Peyer's patch (tissue), 4 donors: ENCODE measurements around the gene CDRT4. TPM values are rescaled to one million over a fixed set of nuclear protein-coding genes. Genes with fewer than 3 reads are reported as not detected.

Experiments
- DNase-seq, 3 donors: peaks; one replicate each; pipeline ENCODE4 v3.0.0-alpha.2; 2017 to 2019
- H3K27ac ChIP-seq, 4 donors: fragments of 200-600 bp; sonication (generic); one replicate each; pipeline ENCODE4 v1.5.1; 2016 to 2019
- H3K27me3 ChIP-seq, 2 donors: fragments of 200-600 bp; sonication (generic); one replicate each; pipeline ENCODE4 v1.5.1; 2019
- H3K36me3 ChIP-seq, 3 donors: fragments of 200-600 bp; sonication (generic); one replicate each; pipeline ENCODE4 v1.5.1; 2016 to 2019
- H3K4me1 ChIP-seq, 4 donors: fragments of 200-600 bp; sonication (generic); one replicate each; pipeline ENCODE4 v1.5.1; 2016 to 2019
- H3K4me3 ChIP-seq, 4 donors: fragments of 200-600 bp; sonication (generic); 1 replicate in 3 of 4; 2 replicates in 1 of 4; pipeline ENCODE4 v1.5.1; 2016 to 2019; ENCODE audit warnings: mild to moderate bottlenecking in 1 of 4
- H3K9me3 ChIP-seq, 4 donors: fragments of 200-600 bp; sonication (generic); one replicate each; pipeline ENCODE4 v1.5.1; 2016 to 2019; ENCODE audit warnings: mild to moderate bottlenecking in 1 of 4
- POLR2A ChIP-seq, 2 donors: fragments of 450-650 bp; IDR thresholded peaks; one replicate each; pipeline ENCODE4 v1.5.1; 2017; ENCODE audit warnings: antibody characterized with exemption in 2 of 2, mild to moderate bottlenecking in 2 of 2, moderate library complexity in 2 of 2
- total RNA-seq, 4 donors: library from RNA; depleted of rRNA; stranded (reverse); fragments of >200 nt; gene quantifications; one replicate each; pipeline ENCODE4 v1.1.0, GENCODE V29; 2016
- TF ChIP-seq, protein P1 (sequence below), 6 experiments: fragments of 450-650 bp in 4 of 6; fragments of 200-600 bp in 2 of 6; sonication (generic) in 1 of 6; IDR thresholded peaks; one replicate each; pipeline ENCODE4 v1.5.1; 2017 to 2019; ENCODE audit warnings: antibody characterized with exemption in 6 of 6, mild to moderate bottlenecking in 3 of 6, moderate library complexity in 1 of 6

CDRT4 gene
- total RNA-seq, 4 donors from 2014 or later, result 17.9 to 28.5 (median 26.4) TPM; not detected in 1

DNA sequence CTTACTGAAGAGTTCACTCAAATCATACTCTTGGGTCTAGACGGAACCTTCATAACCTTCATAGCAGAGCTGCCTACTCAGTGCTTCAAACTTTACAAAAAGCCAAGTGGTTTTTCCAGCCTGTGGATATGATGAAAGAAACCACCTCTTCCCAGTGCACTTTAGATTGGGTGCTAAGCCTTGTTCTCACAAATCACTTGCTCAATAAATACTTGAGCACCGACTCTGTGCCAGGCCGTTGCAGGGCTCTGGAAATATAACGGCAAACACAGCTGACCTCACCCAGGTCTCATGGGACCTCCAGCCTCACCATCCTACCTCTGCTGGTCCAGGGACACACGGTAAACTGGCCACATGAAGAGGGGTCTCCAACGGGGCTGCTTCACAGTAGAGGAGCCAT is 35.7 kb downstream of the CDRT4 start:
- H3K27ac ChIP-seq, result peak overlapping the region in 2 of 4 donors; percentile 0 to 46
- peaks cover 0 to 31% (median 7%) of the 10 kb centered on the region in 4 donors for H3K4me1 ChIP-seq
- H3K36me3 ChIP-seq, result no peaks in the 10 kb centered on the region
- no peak overlapping the region for H3K4me3 ChIP-seq
- no peaks in the 10 kb centered on the region for H3K27me3 ChIP-seq
- no peak for TF ChIP-seq POLR2A (IDR thresholded peaks at IDR 0.05)
- TF ChIP-seq, protein P1, sequence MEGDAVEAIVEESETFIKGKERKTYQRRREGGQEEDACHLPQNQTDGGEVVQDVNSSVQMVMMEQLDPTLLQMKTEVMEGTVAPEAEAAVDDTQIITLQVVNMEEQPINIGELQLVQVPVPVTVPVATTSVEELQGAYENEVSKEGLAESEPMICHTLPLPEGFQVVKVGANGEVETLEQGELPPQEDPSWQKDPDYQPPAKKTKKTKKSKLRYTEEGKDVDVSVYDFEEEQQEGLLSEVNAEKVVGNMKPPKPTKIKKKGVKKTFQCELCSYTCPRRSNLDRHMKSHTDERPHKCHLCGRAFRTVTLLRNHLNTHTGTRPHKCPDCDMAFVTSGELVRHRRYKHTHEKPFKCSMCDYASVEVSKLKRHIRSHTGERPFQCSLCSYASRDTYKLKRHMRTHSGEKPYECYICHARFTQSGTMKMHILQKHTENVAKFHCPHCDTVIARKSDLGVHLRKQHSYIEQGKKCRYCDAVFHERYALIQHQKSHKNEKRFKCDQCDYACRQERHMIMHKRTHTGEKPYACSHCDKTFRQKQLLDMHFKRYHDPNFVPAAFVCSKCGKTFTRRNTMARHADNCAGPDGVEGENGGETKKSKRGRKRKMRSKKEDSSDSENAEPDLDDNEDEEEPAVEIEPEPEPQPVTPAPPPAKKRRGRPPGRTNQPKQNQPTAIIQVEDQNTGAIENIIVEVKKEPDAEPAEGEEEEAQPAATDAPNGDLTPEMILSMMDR (IDR thresholded peaks at IDR 0.05), result no peak
- no peak for DNase-seq
- H3K9me3 ChIP-seq, result no peaks in the 10 kb centered on the region

GRCh38 chr17:15431196-15431595 is 36.2 kb downstream of the CDRT4 start:
- Histone ChIP-seq H3K4me3 (no peak overlapping the region), H3K27me3 (no peaks in the 10 kb centered on the region), H3K9me3 (no peaks in the 10 kb centered on the region), H3K4me1 (peaks cover 0 to 26% (median 3%) of the 10 kb centered on the region in 4 donors), H3K36me3 (no peaks in the 10 kb centered on the region), H3K27ac (peak overlapping the region in 2 of 4 donors; percentile 46 to 57)
- no peak for TF ChIP-seq POLR2A (IDR thresholded peaks at IDR 0.05)
- TF ChIP-seq, protein P1 (IDR thresholded peaks at IDR 0.05), result no peak
- no peak for DNase-seq

- no peaks in the 10 kb centered on the region for H3K9me3 ChIP-seq
- H3K27ac ChIP-seq, result no peak overlapping the region
- no peaks in the 10 kb centered on the region for H3K36me3 ChIP-seq
- no peaks in the 10 kb centered on the region for H3K4me1 ChIP-seq
- DNase-seq, result no peak
- no peaks in the 10 kb centered on the region for H3K27me3 ChIP-seq
- H3K4me3 ChIP-seq, result no peak overlapping the region
- TF ChIP-seq, protein P1 (IDR thresholded peaks at IDR 0.05), result no peak
- no peak for TF ChIP-seq POLR2A (IDR thresholded peaks at IDR 0.05)
These were observed 42.9 kb downstream of the CDRT4 start for GRCh38 chr17:15424521-15424920.

GRCh38 chr17:15422392-15422965 is 44.9 kb downstream of the CDRT4 start:
- Histone ChIP-seq H3K4me3 (no peak overlapping the region), H3K4me1 (no peaks in the 10 kb centered on the region), H3K36me3 (no peaks in the 10 kb centered on the region), H3K9me3 (no peaks in the 10 kb centered on the region), H3K27me3 (no peaks in the 10 kb centered on the region), H3K27ac (no peak overlapping the region)
- TF ChIP-seq POLR2A (IDR thresholded peaks at IDR 0.05), result no peak
- TF ChIP-seq, protein P1 (IDR thresholded peaks at IDR 0.05), result no peak
- no peak for DNase-seq

DNA sequence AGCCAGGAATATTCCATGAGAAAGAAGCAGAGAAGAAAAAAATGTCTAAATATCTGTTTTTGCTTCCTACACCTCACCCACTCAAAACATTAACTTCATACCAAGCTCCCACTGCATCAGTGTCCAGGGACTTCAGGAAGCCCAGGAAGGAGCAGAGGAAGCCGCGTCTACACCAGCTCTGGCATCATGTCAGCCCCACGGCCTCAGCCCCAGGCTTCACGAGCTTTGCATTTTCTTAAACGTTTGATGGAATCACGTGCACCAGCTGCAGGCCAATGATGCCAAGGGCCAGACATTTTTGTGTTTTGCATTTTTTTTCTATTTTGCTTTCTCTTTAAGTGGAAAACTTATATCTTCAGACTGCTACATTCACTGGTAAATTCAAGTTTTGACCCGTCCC is 48.6 kb downstream of the CDRT4 start:
- TF ChIP-seq, protein P1 (IDR thresholded peaks at IDR 0.05), result no peak
- TF ChIP-seq POLR2A (IDR thresholded peaks at IDR 0.05), result no peak
- no peaks in the 10 kb centered on the region for H3K4me1 ChIP-seq
- H3K36me3 ChIP-seq, result no peaks in the 10 kb centered on the region
- H3K27me3 ChIP-seq, result no peaks in the 10 kb centered on the region
- DNase-seq, result no peak
- no peak overlapping the region for H3K27ac ChIP-seq
- H3K4me3 ChIP-seq, result no peak overlapping the region
- no peaks in the 10 kb centered on the region for H3K9me3 ChIP-seq
